H1 (cell line): ENCODE measurements around the gene UROD. TPM values are rescaled to one million over a fixed set of nuclear protein-coding genes. Genes with fewer than 3 reads are reported as not detected.

Source experiments
- CTCF ChIA-PET: fragments of 300-600 bp; sonication (Branson Sonifier 250); formaldehyde crosslinking; loops from one replicate; lab custom pipeline; 2021; ENCODE audit not compliant: partially characterized antibody; lab: Charles Lee
- POLR2A ChIA-PET: fragments of 300-600 bp; sonication (Branson Sonifier 250); formaldehyde crosslinking; loops from one replicate; lab custom pipeline; 2021; ENCODE audit warnings: inconsistent platforms; ENCODE audit not compliant: partially characterized antibody; lab: Charles Lee
- DNase-seq, 2 experiments: peaks; one replicate each; pipeline versions ENCODE4 v3.0.0 to v3.0.0-alpha.2; 2010 to 2022; ENCODE audit warnings: low spot score in 2 of 2, low read depth in 1 of 2, mixed read lengths in 1 of 2
- FAIRE-seq: peaks from 2 replicates; lab custom pipeline; 2011; peaks lifted over from hg19 to GRCh38; lab: Jason Lieb, UNC
- H2AFZ ChIP-seq: 2 replicates; pipeline ENCODE4 v1.8.1; 2012; ENCODE audit warnings: low read length, inconsistent platforms
- H2AK5ac ChIP-seq: 2 replicates; pipeline ENCODE4 v1.6.1; 2013; ENCODE audit warnings: low read depth, low read length
- H2BK120ac ChIP-seq: replicated peaks from 2 replicates; pipeline ENCODE3; 2013; ENCODE audit warnings: low read depth, low read length, inconsistent platforms
- H2BK12ac ChIP-seq: 2 replicates; pipeline ENCODE4 v1.6.1; 2013; ENCODE audit warnings: low read depth, low read length
- H2BK15ac ChIP-seq: 2 replicates; pipeline ENCODE4 v1.6.1; 2013; ENCODE audit warnings: low read length
- H2BK20ac ChIP-seq: 2 replicates; pipeline ENCODE4 v1.6.1; 2013; ENCODE audit warnings: low read length
- H2BK5ac ChIP-seq: 2 replicates; pipeline ENCODE4 v1.6.1; 2013; ENCODE audit warnings: low read depth, low read length
- H3K14ac ChIP-seq: 2 replicates; pipeline ENCODE4 v1.6.1; 2013; ENCODE audit warnings: inconsistent platforms; ENCODE audit not compliant: insufficient read length
- H3K18ac ChIP-seq: 2 replicates; pipeline ENCODE4 v1.6.1; 2013; ENCODE audit warnings: low read length; ENCODE audit errors: extremely low read depth
- H3K23ac ChIP-seq: 2 replicates; pipeline ENCODE4 v1.6.1; 2013; ENCODE audit warnings: inconsistent platforms; ENCODE audit not compliant: insufficient read length
- H3K23me2 ChIP-seq: 2 replicates; pipeline ENCODE4 v1.6.1; 2013; ENCODE audit warnings: low read depth, low read length
- H3K27ac ChIP-seq: 2 replicates; pipeline ENCODE4 v1.6.1; 2011; ENCODE audit warnings: low read depth, low read length, inconsistent platforms
- H3K27me3 ChIP-seq, 4 experiments: replicated peaks in 1 of 4; 1 replicate in 1 of 4; 2 replicates in 3 of 4; pipeline versions ENCODE4 v1.6.1 to v1.8.1; 2011 to 2013; ENCODE audit warnings: low read length in 3 of 4, mild to moderate bottlenecking in 3 of 4, inconsistent platforms in 2 of 4, mixed read lengths in 2 of 4, moderate library complexity in 1 of 4; ENCODE audit not compliant: control insufficient read depth in 3 of 4, insufficient read depth in 3 of 4; ENCODE audit errors: extremely low read depth in 1 of 4
- H3K36me3 ChIP-seq, 4 experiments: 2 replicates each; pipeline versions ENCODE4 v1.6.1 to v1.8.1; 2011 to 2013; ENCODE audit warnings: mild to moderate bottlenecking in 4 of 4, low read length in 3 of 4, moderate library complexity in 2 of 4, control low read depth in 1 of 4, inconsistent platforms in 1 of 4; ENCODE audit not compliant: insufficient read depth in 4 of 4, control insufficient read depth in 2 of 4
- H3K4ac ChIP-seq: replicated peaks from 2 replicates; pipeline ENCODE3; 2013; ENCODE audit warnings: low read length, low read depth, mixed read lengths, inconsistent platforms; ENCODE audit not compliant: insufficient read length
- H3K4me1 ChIP-seq, 4 experiments: replicated peaks in 1 of 4; 1 replicate in 1 of 4; 2 replicates in 3 of 4; pipeline versions ENCODE4 v1.6.1 to v1.8.1; 2011 to 2013; ENCODE audit warnings: low read length in 3 of 4, inconsistent platforms in 2 of 4, mixed read lengths in 1 of 4; ENCODE audit not compliant: insufficient read depth in 4 of 4, control insufficient read depth in 3 of 4
- H3K4me2 ChIP-seq, 2 experiments: 2 replicates each; pipeline versions ENCODE4 v1.6.1 to v1.8.1; 2011 to 2013; ENCODE audit warnings: low read depth in 2 of 2, low read length in 2 of 2, control low read depth in 1 of 2, inconsistent platforms in 1 of 2, mild to moderate bottlenecking in 1 of 2; ENCODE audit not compliant: insufficient read depth in 1 of 2
- H3K4me3 ChIP-seq, 4 experiments: fragments of 200-600, 300-600 bp in 1 of 4; sonication (generic), shearing (Covaris generic), sonication (Bioruptor Twin) in 1 of 4; 2 replicates each; pipeline versions ENCODE4 v1.5.1 to v1.8.1; 2011 to 2016; ENCODE audit warnings: low read length in 4 of 4, low read depth in 3 of 4, control low read depth in 2 of 4, inconsistent platforms in 2 of 4, mild to moderate bottlenecking in 2 of 4, mixed read lengths in 1 of 4, moderate library complexity in 1 of 4; ENCODE audit not compliant: insufficient read depth in 2 of 4; ENCODE audit errors: extremely low read depth in 1 of 4
- H3K56ac ChIP-seq: replicated peaks from 2 replicates; pipeline ENCODE3; 2013; ENCODE audit warnings: low read depth, mild to moderate bottlenecking, mixed read lengths, low read length, inconsistent platforms; ENCODE audit not compliant: insufficient read length
- H3K79me1 ChIP-seq: 2 replicates; pipeline ENCODE4 v1.6.1; 2013; ENCODE audit warnings: low read depth, low read length, control low read depth
- H3K79me2 ChIP-seq, 2 experiments: 2 replicates each; pipeline versions ENCODE4 v1.6.1 to v1.8.1; 2012 to 2013; ENCODE audit warnings: low read length in 2 of 2, mild to moderate bottlenecking in 2 of 2, inconsistent platforms in 1 of 2; ENCODE audit not compliant: insufficient read depth in 2 of 2, control insufficient read depth in 1 of 2
- H3K9ac ChIP-seq, 4 experiments: replicated peaks in 1 of 4; 1 replicate in 1 of 4; 2 replicates in 3 of 4; pipeline versions ENCODE4 v1.6.1 to v1.8.1; 2011 to 2013; ENCODE audit warnings: low read depth in 3 of 4, low read length in 3 of 4, control low read depth in 2 of 4, mild to moderate bottlenecking in 2 of 4, moderate library complexity in 2 of 4, inconsistent platforms in 1 of 4; ENCODE audit errors: extremely low read depth in 1 of 4
- H3K9me3 ChIP-seq, 2 experiments: 2 replicates each; pipeline versions ENCODE4 v1.6.1 to v1.8.1; 2012 to 2013; ENCODE audit warnings: mild to moderate bottlenecking in 2 of 2, moderate library complexity in 2 of 2, control low read depth in 1 of 2, inconsistent platforms in 1 of 2, low read depth in 1 of 2, low read length in 1 of 2, mixed read lengths in 1 of 2; ENCODE audit not compliant: insufficient read depth in 2 of 2
- H4K20me1 ChIP-seq, 2 experiments: replicated peaks in 1 of 2; 2 replicates each; pipeline versions ENCODE3 to v1.8.1; 2011 to 2013; ENCODE audit warnings: inconsistent platforms in 2 of 2, low read length in 2 of 2, mild to moderate bottlenecking in 1 of 2; ENCODE audit not compliant: insufficient read depth in 2 of 2, control insufficient read depth in 1 of 2
- H4K5ac ChIP-seq: 2 replicates; pipeline ENCODE4 v1.6.1; 2013; ENCODE audit warnings: low read length, low read depth, mixed read lengths, inconsistent platforms; ENCODE audit not compliant: insufficient read length
- H4K8ac ChIP-seq: 2 replicates; pipeline ENCODE4 v1.8.0; 2013; ENCODE audit warnings: mild to moderate bottlenecking, moderate library complexity, low read length, inconsistent platforms; ENCODE audit not compliant: insufficient read depth; ENCODE audit errors: extremely low read depth
- H4K91ac ChIP-seq: replicated peaks from 2 replicates; pipeline ENCODE3; 2013; ENCODE audit warnings: low read length, mixed read lengths, inconsistent platforms; ENCODE audit not compliant: insufficient read length
- JUN ChIP-seq: IDR thresholded peaks from 2 replicates; pipeline ENCODE4 v1.6.1; 2011; ENCODE audit warnings: low read depth, mild to moderate bottlenecking, improper control_type of control experiment, low read length
- SIRT6 ChIP-seq: IDR thresholded peaks from one replicate; pipeline ENCODE4 v1.7.1; 2012; ENCODE audit warnings: low read length, inconsistent platforms
- WGBS, 2 experiments: shearing (Covaris generic) in 1 of 2; methylation state at CpG; one replicate each; pipeline versions ENCODE4 v1.1.6 to v1.1.7; 2013 to 2015; ENCODE audit warnings: low lambda C conversion rate in 2 of 2, mixed read lengths in 2 of 2, inconsistent platforms in 1 of 2, low coverage in 1 of 2, missing lambda C conversion rate in 1 of 2; ENCODE audit not compliant: insufficient replicate concordance in 2 of 2, insufficient coverage in 1 of 2, insufficient read length in 1 of 2; ENCODE audit errors: extremely low coverage in 1 of 2, missing lambda C conversion rate in 1 of 2; 5-methylcytosine and 5-hydroxymethylcytosine counted together
- polyA plus RNA-seq, 7 experiments: library from polyadenylated mRNA; depleted of rRNA in 3 of 7; stranded (reverse) in 5 of 7; unstranded in 2 of 7; fragments of >200 nt in 5 of 7; fragments of 200-250 nt in 2 of 7; gene quantifications; 1 replicate in 5 of 7; 2 replicates in 1 of 7; 4 replicates in 1 of 7; pipeline versions ENCODE4 v1.2.1 to v1.2.3, GENCODE V29; 2011 to 2013; ENCODE audit warnings: missing spikeins in 2 of 7, mixed read lengths in 2 of 7
- total RNA-seq: library from RNA; stranded (reverse); fragmentation: NEBNext Ultra II Directional; extraction: Animal tissue kit (Norgen Biotek cat#: 25700); gene quantifications from 2 replicates; pipeline ENCODE4 v1.2.1, GENCODE V29; 2021

UROD gene
- total and polyA plus RNA-seq, 2 of the 8 experiments (the other 6 are each of a cell fraction or from before 2014, with no cell fraction given): 86.6 to 220 TPM

- POLR2A ChIA-PET: interaction anchor here (0.5 to 3.8 kb wide), 24 partner anchors 8 to 511 kb away, joined by 3 to 31 read pairs (median 4); partner anchors contain the start of genes ARMH1, HPDL, MUTYH and PRDX1
- H3K23ac ChIP-seq: no peak overlapping the region
- no peak overlapping the region for H4K5ac ChIP-seq
- peak overlapping the region; percentile 63 to 89 (median 79) for H3K4me3 ChIP-seq
- FAIRE-seq (no peak), DNase-seq (peak in 1 of 2 experiments; percentile 52)
- H4K8ac ChIP-seq: no peak overlapping the region
- no peaks in the 10 kb centered on the region for H3K27me3 ChIP-seq
- no peak for TF ChIP-seq SIRT6
- no peak for TF ChIP-seq JUN
- no peak overlapping the region for H2BK15ac ChIP-seq
- H3K79me2 ChIP-seq: no peaks in the 10 kb centered on the region; a peak in 1 of 4 replicates
- H2AK5ac ChIP-seq: no peak overlapping the region
- no peak overlapping the region for H2BK5ac ChIP-seq
- no peak overlapping the region for H4K91ac ChIP-seq
- no peak overlapping the region for H2AFZ ChIP-seq
- H3K9ac ChIP-seq: peak overlapping the region in 1 of 4 experiments; percentile 8; a peak in 1 of 7 replicates
- H3K18ac ChIP-seq: no peak overlapping the region
- peaks cover 0 to 7% of the 10 kb centered on the region in 2 experiments for H4K20me1 ChIP-seq
- CTCF ChIA-PET: interaction anchor here (0.6 to 15.4 kb wide), 22 partner anchors 9 to 482 kb away, joined by 3 to 424 read pairs (median 4); partner anchors contain the start of genes PLK3 and TESK2
- H3K23me2 ChIP-seq: peaks cover 10% of the 10 kb centered on the region
- H3K14ac ChIP-seq: no peak overlapping the region
- H3K27ac ChIP-seq: no peak overlapping the region
- WGBS, 2 experiments: 31% methylated on average over 41 of the region's 41 CpGs; no CpG with 5 or more reads in 1 of the 2 experiments
- no peak overlapping the region for H3K4ac ChIP-seq
- peaks cover 5 to 19% (median 9%) of the 10 kb centered on the region in 4 experiments; a peak in 6 of 8 replicates for H3K36me3 ChIP-seq
- peak overlapping the region; percentile 83 to 97 for H3K4me2 ChIP-seq
- H3K56ac ChIP-seq: no peak overlapping the region
- no peak overlapping the region for H2BK20ac ChIP-seq
- H2BK12ac ChIP-seq: no peak overlapping the region
- no peaks in the 10 kb centered on the region for H3K79me1 ChIP-seq
- no peak overlapping the region for H2BK120ac ChIP-seq
- H3K9me3 ChIP-seq: no peaks in the 10 kb centered on the region
- peaks cover 5 to 10% (median 6%) of the 10 kb centered on the region in 4 experiments; a peak in 6 of 7 replicates for H3K4me1 ChIP-seq
Observed at GRCh38 chr1:45009956-45010854, 1.8 kb upstream of the UROD start.
